Measurements from ENCODE around the gene DAPK2.

- TF ChIP-seq, protein P1, sequence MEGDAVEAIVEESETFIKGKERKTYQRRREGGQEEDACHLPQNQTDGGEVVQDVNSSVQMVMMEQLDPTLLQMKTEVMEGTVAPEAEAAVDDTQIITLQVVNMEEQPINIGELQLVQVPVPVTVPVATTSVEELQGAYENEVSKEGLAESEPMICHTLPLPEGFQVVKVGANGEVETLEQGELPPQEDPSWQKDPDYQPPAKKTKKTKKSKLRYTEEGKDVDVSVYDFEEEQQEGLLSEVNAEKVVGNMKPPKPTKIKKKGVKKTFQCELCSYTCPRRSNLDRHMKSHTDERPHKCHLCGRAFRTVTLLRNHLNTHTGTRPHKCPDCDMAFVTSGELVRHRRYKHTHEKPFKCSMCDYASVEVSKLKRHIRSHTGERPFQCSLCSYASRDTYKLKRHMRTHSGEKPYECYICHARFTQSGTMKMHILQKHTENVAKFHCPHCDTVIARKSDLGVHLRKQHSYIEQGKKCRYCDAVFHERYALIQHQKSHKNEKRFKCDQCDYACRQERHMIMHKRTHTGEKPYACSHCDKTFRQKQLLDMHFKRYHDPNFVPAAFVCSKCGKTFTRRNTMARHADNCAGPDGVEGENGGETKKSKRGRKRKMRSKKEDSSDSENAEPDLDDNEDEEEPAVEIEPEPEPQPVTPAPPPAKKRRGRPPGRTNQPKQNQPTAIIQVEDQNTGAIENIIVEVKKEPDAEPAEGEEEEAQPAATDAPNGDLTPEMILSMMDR (IDR thresholded peaks at IDR 0.05; ENCODE audit: low read length): no peak
- no peak for TF ChIP-seq EZH2phosphoT487 (IDR thresholded peaks at IDR 0.05; ENCODE audit: low read length)
Measured at GRCh38 chr15:63911160-63911559, 135.1 kb downstream of the DAPK2 start.
